Hepatocyte (in vitro differentiated cells): ENCODE measurements around the gene ADGRB3. TPM values are rescaled to one million over a fixed set of nuclear protein-coding genes. Genes with fewer than 3 reads are reported as not detected.

Experiments used
- DNase-seq: peaks from one replicate; pipeline ENCODE4 v3.0.0-alpha.2; 2016; ENCODE audit warnings: low spot score
- H2AFZ ChIP-seq: fragments of 200-600 bp; sonication (generic); 2 replicates; pipeline ENCODE4 v1.6.0; 2016; ENCODE audit warnings: antibody characterized with exemption, mild to moderate bottlenecking
- H3K27ac ChIP-seq: fragments of 200-600 bp; sonication (generic); 2 replicates; pipeline ENCODE4 v1.5.1; 2016; ENCODE audit warnings: mild to moderate bottlenecking
- H3K27me3 ChIP-seq: fragments of 200-600 bp; sonication (generic); 2 replicates; pipeline ENCODE4 v1.6.1; 2016
- H3K36me3 ChIP-seq: fragments of 200-600 bp; sonication (generic); replicated peaks from 2 replicates; pipeline ENCODE4 v1.5.1; 2016; ENCODE audit warnings: low read depth; ENCODE audit not compliant: insufficient read depth
- H3K4me1 ChIP-seq: fragments of 200-600 bp; sonication (generic); 2 replicates; pipeline ENCODE4 v1.5.1; 2016; ENCODE audit warnings: mild to moderate bottlenecking, moderate library complexity; ENCODE audit not compliant: insufficient read depth
- H3K4me2 ChIP-seq: fragments of 200-600 bp; sonication (generic); 2 replicates; pipeline ENCODE4 v1.6.0; 2016
- H3K4me3 ChIP-seq: fragments of 200-600 bp; sonication (generic); 2 replicates; pipeline ENCODE4 v1.5.1; 2016; ENCODE audit warnings: mild to moderate bottlenecking
- H3K79me2 ChIP-seq: fragments of 200-600 bp; sonication (generic); 2 replicates; pipeline ENCODE4 v1.6.0; 2017; ENCODE audit warnings: mild to moderate bottlenecking
- H3K9me2 ChIP-seq: fragments of 200-600 bp; sonication (generic); replicated peaks from 2 replicates; pipeline ENCODE4 v1.6.0; 2017; ENCODE audit warnings: mild to moderate bottlenecking; ENCODE audit not compliant: insufficient read depth
- H3K9me3 ChIP-seq: fragments of 200-600 bp; sonication (generic); 2 replicates; pipeline ENCODE4 v1.5.1; 2016; ENCODE audit warnings: low read depth, mild to moderate bottlenecking
- H4K20me1 ChIP-seq: fragments of 200-600 bp; sonication (generic); 2 replicates; pipeline ENCODE4 v1.6.0; 2016; ENCODE audit warnings: mild to moderate bottlenecking; ENCODE audit not compliant: insufficient read depth, poor library complexity, severe bottlenecking
- CTCF ChIP-seq: fragments of 200-600 bp; sonication (generic); IDR thresholded peaks from 2 replicates; pipeline ENCODE4 v1.5.1; 2016; ENCODE audit warnings: antibody characterized with exemption, mild to moderate bottlenecking; ENCODE audit not compliant: poor library complexity
- EZH2 ChIP-seq: fragments of 200-600 bp; sonication (generic); IDR thresholded peaks from 2 replicates; pipeline ENCODE4 v1.6.1; 2016; ENCODE audit warnings: antibody characterized with exemption, mild to moderate bottlenecking, borderline replicate concordance
- EZH2phosphoT487 ChIP-seq: fragments of 200-600 bp; sonication (generic); IDR thresholded peaks from one replicate; pipeline ENCODE4 v1.6.1; 2018; ENCODE audit warnings: antibody characterized with exemption, mild to moderate bottlenecking, low read depth, moderate library complexity; ENCODE audit not compliant: unreplicated experiment, severe bottlenecking
- WGBS: methylation state at CpG from one replicate; pipeline ENCODE4 v1.1.6; 2016; ENCODE audit warnings: low lambda C conversion rate; ENCODE audit errors: missing lambda C conversion rate; 5-methylcytosine and 5-hydroxymethylcytosine counted together
- polyA plus RNA-seq: library from polyadenylated mRNA; unstranded; fragments of >200 nt; fragmentation: Nextera tagmentation; extraction: Ambion mirVana; gene quantifications from 2 replicates; pipeline ENCODE4 v1.2.1, GENCODE V29; 2016
- total RNA-seq: library from RNA; depleted of rRNA; stranded (reverse); fragments of >200 nt; gene quantifications from 2 replicates; pipeline ENCODE4 v1.2.3, GENCODE V29; 2014

The ADGRB3 gene
- total and polyA plus RNA-seq, 2 experiments from 2014 or later = 0.17 to 2.2 TPM

- Histone ChIP-seq H3K36me3 (no peaks in the 10 kb centered on the region), H3K4me1 (no peaks in the 10 kb centered on the region), H3K9me2 (no peaks in the 10 kb centered on the region), H3K9me3 (no peaks in the 10 kb centered on the region), H3K4me3 (no peak overlapping the region), H3K4me2 (no peak overlapping the region), H3K79me2 (no peaks in the 10 kb centered on the region), H3K27ac (no peak overlapping the region), H3K27me3 (no peaks in the 10 kb centered on the region), H2AFZ (no peak overlapping the region), H4K20me1 (no peaks in the 10 kb centered on the region)
- 75% methylated on average over 2 of the region's 2 CpGs for WGBS
- DNase-seq = no peak
- TF ChIP-seq EZH2phosphoT487 (no peak), CTCF (no peak), EZH2 (no peak)
Observed at GRCh38 chr6:69416776-69417175, 781.7 kb downstream of the ADGRB3 start.

- H3K4me1 ChIP-seq = no peaks in the 10 kb centered on the region
- no peaks in the 10 kb centered on the region for H3K36me3 ChIP-seq
- no peak overlapping the region for H3K4me3 ChIP-seq
- no peaks in the 10 kb centered on the region for H3K9me3 ChIP-seq
- no peaks in the 10 kb centered on the region for H4K20me1 ChIP-seq
- H3K4me2 ChIP-seq = no peak overlapping the region
- H3K79me2 ChIP-seq = no peaks in the 10 kb centered on the region
- no peak overlapping the region for H3K27ac ChIP-seq
- H3K27me3 ChIP-seq = no peaks in the 10 kb centered on the region
- DNase-seq = no peak
- TF ChIP-seq CTCF (no peak), EZH2 (no peak), EZH2phosphoT487 (no peak)
- H2AFZ ChIP-seq = no peak overlapping the region
- no peaks in the 10 kb centered on the region for H3K9me2 ChIP-seq
Observed at GRCh38 chr6:69421269-69421668, 786.2 kb downstream of the ADGRB3 start.

- H4K20me1 ChIP-seq = no peaks in the 10 kb centered on the region
- H3K4me2 ChIP-seq = no peak overlapping the region
- H2AFZ ChIP-seq = no peak overlapping the region
- no peak overlapping the region for H3K27ac ChIP-seq
- no peak overlapping the region for H3K4me3 ChIP-seq
- H3K36me3 ChIP-seq = no peaks in the 10 kb centered on the region
- H3K9me2 ChIP-seq = no peaks in the 10 kb centered on the region
- TF ChIP-seq CTCF (no peak), EZH2phosphoT487 (no peak), EZH2 (no peak)
- no peak for DNase-seq
- H3K79me2 ChIP-seq = no peaks in the 10 kb centered on the region
- H3K4me1 ChIP-seq = no peaks in the 10 kb centered on the region
- H3K9me3 ChIP-seq = no peaks in the 10 kb centered on the region
- 91% methylated on average over 1 of the region's 1 CpG for WGBS
- H3K27me3 ChIP-seq = no peaks in the 10 kb centered on the region
Observed at GRCh38 chr6:69422020-69422419, 786.9 kb downstream of the ADGRB3 start.

GRCh38 chr6:69422475-69422874 is 787.4 kb downstream of the ADGRB3 start:
- no peak overlapping the region for H3K4me3 ChIP-seq
- no peak overlapping the region for H2AFZ ChIP-seq
- no peak overlapping the region for H3K4me2 ChIP-seq
- H3K36me3 ChIP-seq = no peaks in the 10 kb centered on the region
- 55% methylated on average over 3 of the region's 3 CpGs for WGBS
- no peaks in the 10 kb centered on the region for H3K79me2 ChIP-seq
- no peaks in the 10 kb centered on the region for H3K9me2 ChIP-seq
- H3K4me1 ChIP-seq = no peaks in the 10 kb centered on the region
- no peaks in the 10 kb centered on the region for H3K27me3 ChIP-seq
- H4K20me1 ChIP-seq = no peaks in the 10 kb centered on the region
- DNase-seq = no peak
- no peaks in the 10 kb centered on the region for H3K9me3 ChIP-seq
- H3K27ac ChIP-seq = no peak overlapping the region
- no peak for TF ChIP-seq EZH2
- TF ChIP-seq EZH2phosphoT487 = no peak
- TF ChIP-seq CTCF = no peak
